COLO829 (cell line): ENCODE data around the gene CMBL.
A peak's percentile ranks its signal among the peaks of the same experiment; 100 is the strongest.
"Not testable (repeated sequence)": the region's sequence is repeated elsewhere in the genome, so short reads cannot be mapped to it uniquely, and the experiment has no call there.

Source experiments
- DNase-seq: peaks from one replicate; pipeline ENCODE4 v3.0.0; 2012; ENCODE audit warnings: low spot score

The CMBL gene

DNA sequence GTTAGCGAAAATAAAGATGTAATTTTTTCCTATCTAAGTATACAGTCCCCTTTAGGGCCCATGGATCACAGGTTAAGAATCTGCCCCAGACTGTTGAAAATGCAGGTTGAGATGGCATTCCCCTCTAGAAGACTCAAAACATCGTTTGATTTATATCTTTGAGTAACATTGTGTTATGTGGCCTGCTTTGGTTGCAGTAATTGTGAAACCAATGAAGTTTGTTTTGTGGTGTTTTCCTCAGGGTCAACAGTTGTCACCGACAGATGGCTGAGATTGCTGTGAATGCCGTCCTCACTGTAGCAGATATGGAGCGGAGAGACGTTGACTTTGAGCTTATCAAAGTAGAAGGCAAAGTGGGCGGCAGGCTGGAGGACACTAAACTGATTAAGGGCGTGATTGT is 49.8 kb downstream of the CMBL start:
- no peak for DNase-seq

DNA sequence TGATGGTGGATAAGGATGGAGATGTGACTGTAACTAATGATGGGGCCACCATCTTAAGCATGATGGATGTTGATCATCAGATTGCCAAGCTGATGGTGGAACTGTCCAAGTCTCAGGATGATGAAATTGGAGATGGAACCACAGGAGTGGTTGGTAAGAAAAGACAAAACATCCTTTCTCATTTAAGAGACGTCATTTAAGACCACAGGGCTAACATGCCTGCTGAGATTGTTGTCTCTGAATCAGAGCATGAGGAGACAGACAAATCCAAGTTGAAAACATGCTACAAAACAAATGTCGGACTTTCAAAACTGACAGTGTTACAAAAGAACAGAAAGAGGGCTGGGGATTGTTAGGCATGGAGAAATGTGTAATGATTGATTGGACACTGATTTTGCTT is 53.0 kb downstream of the CMBL start:
- DNase-seq, result no peak

DNA sequence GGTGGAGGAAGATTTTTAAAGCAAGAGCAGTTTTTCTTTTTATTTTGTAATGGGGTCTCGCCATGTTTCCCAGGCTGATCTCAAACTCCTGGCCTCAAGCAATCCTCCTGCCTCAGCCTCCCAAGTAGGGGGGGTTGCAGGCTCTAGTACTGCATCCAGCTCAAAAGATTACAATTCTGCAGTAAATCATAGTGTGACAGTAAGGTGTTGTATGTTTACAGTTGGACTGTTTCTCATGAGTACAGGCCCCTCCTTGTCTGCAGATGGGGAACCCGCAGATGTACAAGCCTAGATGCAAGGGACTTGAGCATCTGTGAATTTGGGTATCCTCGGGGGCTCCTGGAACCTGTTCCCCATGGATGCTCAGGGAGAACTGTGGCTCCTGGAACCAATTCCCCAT is 54.3 kb downstream of the CMBL start:
- DNase-seq, result no peak

DNA sequence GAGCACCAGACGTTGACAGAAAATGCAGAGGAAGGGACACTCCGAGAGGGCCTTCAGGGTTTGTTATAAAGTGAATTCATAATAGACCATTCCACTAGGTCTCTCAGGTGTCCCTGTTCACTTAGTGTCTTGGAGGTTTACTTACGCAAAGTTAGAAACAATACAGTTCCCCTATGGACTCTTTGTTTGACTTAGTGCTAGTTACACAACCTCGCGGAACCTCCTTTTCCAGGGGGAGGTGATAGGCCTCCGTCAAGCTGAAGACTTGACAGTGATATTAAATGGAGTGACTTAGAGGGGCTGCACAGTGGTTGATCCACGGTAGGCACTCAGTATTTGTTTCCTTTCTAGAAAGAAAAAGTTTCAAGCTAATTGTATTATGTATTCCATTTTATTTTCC is 56.3 kb downstream of the CMBL start:
- no peak for DNase-seq

DNA sequence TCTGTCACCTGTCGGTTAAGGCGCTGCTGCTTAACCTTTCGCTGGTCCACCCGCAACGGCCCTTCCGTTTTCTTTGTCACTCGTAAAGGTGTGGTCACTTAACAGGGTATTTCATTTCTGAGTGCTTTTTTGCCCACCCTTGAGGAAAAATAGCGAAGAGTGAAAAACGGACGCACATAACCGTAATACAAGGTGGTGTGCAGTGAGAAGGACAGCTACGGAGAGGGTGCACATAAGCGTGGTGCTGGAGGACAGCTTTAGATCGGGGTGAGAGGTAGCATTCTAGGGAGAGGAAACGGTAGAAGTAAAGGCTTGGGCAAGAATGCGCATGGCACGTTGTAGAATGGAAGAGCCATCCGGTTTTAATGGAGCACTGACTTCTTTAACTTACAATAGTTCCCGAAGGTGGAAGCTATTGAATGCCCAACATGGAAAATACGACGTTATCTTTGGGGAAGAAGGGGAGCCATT is 56.9 kb downstream of the CMBL start:
- DNase-seq, result no peak

DNA sequence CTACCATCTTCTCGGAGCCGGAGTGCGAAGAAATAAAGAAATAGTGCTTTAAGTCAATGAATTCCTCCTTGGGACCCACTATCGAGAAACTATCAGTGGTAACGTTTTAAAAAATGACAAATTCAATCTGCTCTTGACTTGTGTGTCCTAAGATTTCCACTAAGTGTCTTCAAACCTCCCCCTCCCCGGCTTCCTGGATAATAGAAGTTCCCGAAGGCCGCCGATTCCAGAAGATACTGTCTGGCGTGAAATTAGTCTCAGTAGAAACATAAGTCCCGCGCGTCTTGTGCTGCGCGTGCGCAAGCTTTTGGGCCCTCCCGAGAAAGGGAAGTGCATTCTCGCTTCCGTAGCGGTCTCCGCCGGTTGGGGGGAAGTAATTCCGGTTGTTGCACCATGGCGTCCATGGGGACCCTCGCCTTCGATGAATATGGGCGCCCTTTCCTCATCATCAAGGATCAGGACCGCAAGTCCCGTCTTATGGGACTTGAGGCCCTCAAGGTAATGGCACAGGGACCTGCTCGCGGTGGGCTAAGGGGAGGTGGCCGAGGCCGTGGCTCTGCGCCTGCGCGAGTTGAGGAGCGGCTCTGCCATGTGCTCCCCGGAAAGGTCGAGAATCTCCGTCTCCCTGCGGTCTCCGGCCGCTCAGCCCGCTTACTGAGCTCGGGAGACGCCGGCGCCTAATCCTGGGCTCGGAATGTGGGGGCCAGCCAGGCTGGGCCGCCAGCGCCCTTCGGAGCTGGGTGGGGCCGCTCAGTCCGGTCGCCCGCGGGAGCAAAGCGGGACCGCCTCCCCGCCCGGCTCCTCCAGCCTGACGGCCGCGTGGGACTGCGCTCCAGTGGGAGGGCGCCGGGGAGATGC is 57.5 kb downstream of the CMBL start, which contains the start of gene CCT5:
TSS of gene CCT5 (plus strand) at position 333 of the 858 bp plus-strand sequence. CDS start at position 394, 61 bp downstream.
- DNase-seq, result peak; percentile 95

DNA sequence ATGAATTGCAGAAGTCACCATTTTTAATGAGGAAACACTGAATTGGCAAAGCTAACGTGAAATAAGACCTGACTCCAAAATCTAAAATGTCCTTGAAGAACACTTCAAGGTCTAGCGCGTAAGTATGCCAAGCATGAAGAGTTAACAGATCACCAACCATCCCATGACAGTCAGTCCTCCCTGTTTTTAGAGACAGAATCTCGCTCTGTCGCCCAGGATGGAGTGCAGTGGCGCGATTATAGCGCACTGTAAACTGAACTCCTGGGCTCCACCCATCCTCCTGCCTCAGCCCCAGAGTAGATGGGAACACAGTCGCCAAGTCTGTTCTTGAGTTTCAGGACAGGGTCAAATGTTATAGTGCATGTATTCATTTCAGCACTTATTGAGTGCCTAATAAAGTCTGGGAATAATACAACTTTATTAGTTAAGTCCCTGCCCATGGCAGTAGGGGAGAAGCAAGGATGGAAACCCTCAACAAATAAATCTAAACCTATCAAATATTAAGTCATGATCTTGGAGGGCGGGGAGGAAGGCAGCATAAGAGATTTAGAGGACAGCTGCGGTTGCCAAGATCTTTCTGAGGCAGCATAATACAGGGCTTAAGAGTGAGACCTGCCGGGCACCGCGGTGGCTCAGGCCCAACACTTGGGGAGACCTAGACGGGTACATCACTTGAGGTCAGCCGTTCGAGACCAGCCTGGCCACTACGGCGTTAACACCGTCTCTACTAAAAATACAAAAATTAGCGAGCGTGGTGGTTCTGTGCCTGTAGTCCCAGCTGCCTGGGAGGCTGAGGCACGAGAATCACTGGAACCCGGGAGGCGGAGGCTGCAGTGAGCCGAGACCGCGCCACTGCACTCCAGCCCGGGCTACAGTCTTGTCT is 59.1 kb downstream of the CMBL start:
- DNase-seq, result no peak

DNA sequence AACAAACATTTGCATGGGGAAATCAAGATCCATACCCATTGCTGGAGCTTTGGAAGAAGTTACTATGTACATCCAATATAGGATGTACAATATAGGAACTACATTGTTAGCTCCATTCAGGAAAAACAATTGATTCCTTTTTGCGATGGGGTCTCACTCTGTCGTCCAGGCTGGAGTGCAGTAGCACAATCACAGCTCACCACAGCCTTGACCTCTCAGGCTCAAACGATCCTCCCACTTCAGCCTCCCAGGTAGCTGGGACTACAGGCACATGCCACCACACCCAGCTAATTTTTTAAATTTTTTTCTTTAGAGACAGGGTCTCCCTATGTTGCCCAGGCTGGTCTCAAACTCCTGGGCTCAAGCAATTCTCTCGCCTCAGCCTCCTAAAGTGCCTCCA is 60.5 kb downstream of the CMBL start:
- not testable (repeated sequence) for DNase-seq

DNA sequence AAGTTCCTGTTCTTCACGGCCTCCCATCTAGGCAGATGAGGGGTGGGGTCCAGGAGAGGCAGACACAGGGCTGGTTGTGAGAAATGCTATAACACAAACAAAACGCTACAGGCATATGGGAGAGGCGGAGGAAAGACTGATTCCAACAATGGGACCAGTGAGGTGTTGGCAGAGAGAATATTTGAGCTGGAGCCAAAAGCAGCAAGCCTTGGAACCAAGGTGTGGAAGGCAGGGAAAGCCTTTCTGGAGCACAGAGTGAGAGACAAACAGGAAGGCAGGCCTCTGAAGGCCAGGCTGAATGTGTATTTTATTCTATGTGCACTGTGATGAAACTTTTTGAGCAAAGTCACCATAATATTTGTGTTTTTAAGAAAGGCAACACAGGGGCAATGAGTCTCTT is 60.9 kb downstream of the CMBL start:
- DNase-seq, result no peak

DNA sequence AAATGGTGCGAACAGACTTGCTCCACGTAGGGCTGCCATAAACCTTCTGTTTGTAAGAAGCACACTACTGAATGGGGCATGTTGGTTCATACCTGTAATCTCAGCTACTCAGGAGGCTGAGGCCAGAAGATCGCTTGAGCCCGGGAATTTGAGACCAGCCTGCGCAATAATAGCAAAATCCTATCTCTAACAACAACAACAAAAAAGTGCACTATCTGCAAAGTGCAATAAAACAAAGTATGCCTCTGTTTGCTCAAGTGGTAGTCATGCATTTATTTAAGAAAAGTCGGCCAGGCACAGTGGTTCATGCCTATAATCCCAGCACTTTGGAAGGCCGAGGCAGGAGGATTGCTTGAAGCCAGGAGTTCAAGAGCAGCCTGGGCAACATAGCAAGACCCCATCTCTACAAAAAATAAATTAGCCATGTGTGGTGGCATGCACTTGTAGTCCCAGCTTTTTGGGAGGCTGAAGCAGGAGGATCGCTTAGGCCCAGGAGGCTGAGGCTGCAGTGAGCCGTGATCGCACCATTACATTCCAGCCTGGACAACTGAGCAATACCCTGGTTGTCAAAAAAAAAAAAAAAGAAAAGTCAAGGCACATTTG is 63.3 kb downstream of the CMBL start:
- no peak for DNase-seq

DNA sequence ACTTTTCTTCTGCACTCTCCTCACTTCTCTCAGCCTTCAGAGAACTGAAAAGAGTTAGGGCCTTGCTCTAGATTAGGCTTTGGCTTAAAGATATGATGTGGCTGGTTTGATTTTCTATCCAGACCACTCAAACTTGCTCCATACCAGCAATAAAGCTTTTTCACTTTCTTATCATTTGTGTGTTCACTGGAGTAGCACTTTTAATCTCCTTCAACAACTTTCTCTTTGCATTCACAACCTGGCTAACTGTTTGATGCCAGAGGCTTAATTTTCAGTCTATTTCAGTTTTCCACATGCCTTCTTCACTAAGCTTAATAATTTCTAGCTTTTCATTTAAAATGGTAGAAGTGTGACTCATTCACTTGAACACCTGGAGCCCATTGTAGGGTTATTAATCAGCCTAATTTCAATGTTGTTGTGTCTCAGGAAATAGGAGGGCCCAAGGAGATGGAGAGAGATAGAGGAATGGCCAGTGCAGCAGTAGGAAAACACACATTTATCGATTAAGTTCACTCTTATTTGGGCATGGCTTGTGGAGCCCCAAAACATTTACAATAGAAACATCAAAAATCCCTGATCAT is 64.0 kb downstream of the CMBL start:
- DNase-seq, result no peak

DNA sequence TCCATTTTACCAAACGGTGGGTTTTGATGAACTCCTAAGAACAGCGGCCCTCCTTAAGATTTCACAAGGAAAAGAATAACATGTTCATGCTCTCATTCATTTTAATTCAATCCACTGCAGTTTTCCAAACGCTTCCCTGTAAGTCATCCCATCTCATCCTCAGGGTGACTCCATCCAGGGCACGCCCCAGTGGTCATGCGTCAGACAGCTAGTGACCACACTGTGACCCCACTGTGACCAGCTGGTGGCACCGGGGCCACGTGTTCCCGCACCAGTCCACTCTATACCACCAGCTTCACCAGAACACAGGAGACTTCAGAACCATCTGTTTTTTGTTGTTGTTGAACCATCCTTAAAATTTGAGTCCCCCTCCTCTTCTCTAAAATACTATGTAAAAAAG is 72.4 kb downstream of the CMBL start:
- no peak for DNase-seq

DNA sequence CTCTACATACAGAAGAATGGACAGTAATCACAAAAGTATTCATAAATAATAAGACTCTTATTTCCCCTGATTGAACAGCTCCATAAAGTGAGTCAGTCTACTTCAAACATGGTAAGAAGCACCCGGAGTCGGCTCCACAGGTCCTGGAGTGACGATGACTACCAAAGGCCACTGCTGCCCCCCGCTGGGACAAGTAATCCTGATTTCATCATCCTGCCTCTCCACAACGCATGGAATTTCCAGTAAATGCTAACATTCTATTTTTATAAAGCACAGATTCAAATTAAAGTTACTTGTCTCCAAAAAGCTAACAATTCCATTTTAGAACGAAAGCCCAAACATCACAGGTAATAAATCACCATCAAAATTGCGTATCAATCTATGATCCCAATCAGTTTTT is 74.2 kb downstream of the CMBL start:
- no peak for DNase-seq

DNA sequence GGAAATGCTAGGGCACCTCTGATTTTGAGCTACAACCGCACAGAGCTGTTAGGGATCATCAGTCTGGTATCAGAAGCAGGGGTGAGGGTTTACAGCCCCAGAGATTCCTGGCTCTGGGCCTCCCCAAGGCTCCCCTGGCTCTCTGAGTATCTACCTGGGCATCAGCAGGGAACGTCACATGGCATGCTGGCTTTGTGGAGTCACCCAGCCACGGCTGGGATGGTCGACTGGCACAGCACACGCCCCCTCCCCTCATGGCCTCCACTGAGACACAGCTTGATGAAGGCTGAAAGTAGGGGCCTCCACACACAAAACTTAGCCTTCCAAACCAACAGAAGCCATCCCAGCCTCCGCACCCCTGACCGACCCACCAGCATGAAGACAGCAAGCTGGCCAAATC is 74.7 kb downstream of the CMBL start:
- no peak for DNase-seq

DNA sequence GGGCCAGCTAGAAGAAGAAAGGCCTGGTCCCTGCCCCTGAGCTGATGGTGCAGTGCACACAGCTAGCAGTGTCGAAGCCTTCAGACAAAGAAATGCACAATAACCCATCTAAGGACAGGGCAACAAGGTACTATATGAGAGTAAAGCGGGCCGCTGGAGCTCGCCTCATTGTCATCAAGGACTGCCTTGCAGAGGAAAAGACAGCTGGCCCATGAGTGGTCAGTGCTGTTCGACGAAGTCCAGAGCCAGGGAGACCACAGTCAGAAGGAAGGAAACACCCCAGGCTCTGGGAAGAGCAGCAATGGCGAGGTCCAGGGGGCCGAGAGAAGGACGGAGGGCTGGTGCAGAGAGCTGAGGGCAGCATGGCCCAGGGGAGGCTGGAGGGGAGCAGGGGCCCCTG is 75.3 kb downstream of the CMBL start:
- no peak for DNase-seq

DNA sequence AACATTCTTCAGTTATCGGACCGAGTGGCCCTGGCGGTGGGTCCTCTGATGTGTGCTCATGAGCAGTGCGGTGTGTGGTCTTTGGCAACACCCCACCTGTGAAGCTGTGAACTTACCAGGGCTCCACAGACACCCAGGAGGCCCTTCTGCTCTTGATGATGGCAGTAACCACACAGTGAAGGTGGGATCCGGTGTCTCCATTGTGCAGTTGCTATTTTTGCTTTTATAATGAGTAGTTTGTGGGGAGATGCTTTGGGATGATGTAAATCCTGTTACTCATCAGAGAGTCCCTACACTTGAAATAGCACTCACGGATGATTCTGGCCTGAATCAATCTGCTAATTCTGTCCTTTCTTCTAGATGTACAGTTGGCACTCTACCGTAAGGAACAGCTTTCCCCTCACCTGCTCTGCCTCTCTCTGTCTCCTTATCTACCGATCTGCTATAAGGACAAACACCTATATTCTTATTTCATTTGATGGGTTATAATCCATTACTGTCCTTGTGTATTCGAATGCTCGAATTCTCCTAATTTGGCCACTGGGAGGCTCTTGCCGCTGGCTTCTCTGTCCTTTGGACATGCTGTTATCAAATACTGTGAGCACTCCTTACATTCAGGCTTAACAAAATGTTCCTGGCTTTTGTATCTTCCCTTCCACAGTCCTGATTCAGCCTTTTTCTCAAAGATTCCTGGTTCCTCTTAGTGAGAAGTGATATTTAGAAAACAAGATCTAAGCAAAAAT is 78.2 kb downstream of the CMBL start:
- no peak for DNase-seq

DNA sequence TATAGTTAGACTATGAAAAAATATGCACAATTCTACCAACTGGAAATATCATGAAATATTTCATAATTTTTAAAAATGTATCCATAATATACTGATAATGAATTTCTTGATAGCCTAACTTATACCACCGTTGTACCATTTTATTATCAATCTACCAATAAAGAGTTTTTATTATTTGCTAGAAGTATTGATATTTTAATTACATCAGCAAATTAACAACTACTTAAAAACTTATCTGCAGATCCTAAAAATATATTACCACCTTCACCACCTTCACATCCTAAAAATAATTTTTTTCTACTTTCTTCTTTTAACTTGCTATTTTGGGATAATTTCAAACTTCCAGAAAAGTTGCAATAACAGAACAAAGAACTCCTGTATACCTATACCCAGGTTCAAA is 79.4 kb downstream of the CMBL start:
- DNase-seq, result no peak
